ENCODE results near the gene CFAP74.
A peak's percentile ranks its signal among the peaks of the same experiment; 100 is the strongest.

The CFAP74 gene

DNA sequence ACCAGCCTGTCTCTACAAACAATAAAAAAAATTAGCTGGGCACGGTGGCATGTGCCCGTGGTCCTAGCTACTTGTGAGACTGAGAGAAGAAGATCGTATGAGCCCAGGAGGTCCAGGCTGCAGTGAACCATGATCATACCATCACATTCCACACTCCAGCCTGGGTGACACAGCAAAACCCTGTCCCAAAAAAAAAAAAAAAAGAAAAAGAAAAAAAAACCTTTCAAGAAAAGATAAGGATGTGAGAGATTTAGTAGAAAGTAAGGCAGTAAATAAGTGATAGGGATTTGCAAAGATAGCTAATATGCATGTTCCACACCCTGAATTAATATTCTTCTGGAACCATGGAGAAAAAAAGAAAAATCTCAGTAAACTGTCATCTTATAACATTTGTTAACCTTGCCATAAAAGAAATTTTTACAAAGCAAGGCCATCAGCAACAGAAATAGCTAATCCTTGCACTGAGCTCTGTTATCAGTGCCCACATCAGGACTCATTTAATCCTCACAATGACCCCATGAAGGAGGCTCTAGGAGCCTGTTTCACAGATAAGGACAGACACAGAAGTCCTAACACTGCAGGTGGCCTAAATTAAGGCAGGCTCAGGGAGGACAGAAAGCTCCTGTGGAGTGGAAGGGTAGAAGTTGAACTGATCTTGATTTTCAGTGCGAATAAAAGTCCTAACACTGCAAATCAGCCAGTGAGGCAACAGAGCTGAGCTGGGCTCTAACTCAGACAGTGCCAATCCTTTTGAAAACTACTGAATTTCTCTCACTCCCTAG is 120.3 kb downstream of the CFAP74 start:
- H3K4ac ChIP-seq (ENCODE audit: low read depth, low read length): peak overlapping the region; percentile 96
- peaks cover 8 to 10% of the 10 kb centered on the region in 2 experiments for H3K36me3 ChIP-seq (ENCODE audit: control insufficient read depth in 1 of 2, insufficient read depth in 2 of 2, low read length in 2 of 2)
- no peak overlapping the region for H3K4me3 ChIP-seq (ENCODE audit: low read depth, low read length)
- no peak overlapping the region for H4K12ac ChIP-seq (ENCODE audit: low read depth, low read length)
- DNase-seq: peak in 1 of 2 donors; percentile 56
- no peak overlapping the region for H3K18ac ChIP-seq (ENCODE audit: low read length)
- H3K23ac ChIP-seq (ENCODE audit: low read length): no peak overlapping the region
- H3K4me2 ChIP-seq (ENCODE audit: low read length): no peak overlapping the region
- no peak overlapping the region for H3K9ac ChIP-seq (ENCODE audit: low read length)
- H3K27me3 ChIP-seq (ENCODE audit: insufficient read depth, low read length): no peaks in the 10 kb centered on the region
- H3K79me2 ChIP-seq (ENCODE audit: control insufficient read depth, insufficient read depth, low read length, poor library complexity): peaks cover 53% of the 10 kb centered on the region
- no peaks in the 10 kb centered on the region for H3K9me3 ChIP-seq (ENCODE audit: insufficient read depth, low read depth, low read length)
- H3K79me1 ChIP-seq (ENCODE audit: low read length): no peaks in the 10 kb centered on the region
- no peak overlapping the region for H2BK120ac ChIP-seq (ENCODE audit: insufficient read depth, low read length, poor library complexity)
- peaks cover 3% of the 10 kb centered on the region in 2 experiments for H3K4me1 ChIP-seq (ENCODE audit: control insufficient read depth in 1 of 2, insufficient read depth in 2 of 2, low read length in 2 of 2)
- no peak overlapping the region for H2AK5ac ChIP-seq (ENCODE audit: low read length)
- no peak overlapping the region for H3K27ac ChIP-seq (ENCODE audit: low read depth, low read length)
- no peak overlapping the region for H2BK12ac ChIP-seq (ENCODE audit: low read length)
- no peak overlapping the region for H3K14ac ChIP-seq (ENCODE audit: low read length)
- no peak overlapping the region for H2BK5ac ChIP-seq (ENCODE audit: low read depth, low read length, poor library complexity)
- no peak overlapping the region for H4K91ac ChIP-seq (ENCODE audit: low read depth, low read length)
- H2AFZ ChIP-seq (ENCODE audit: insufficient read depth, low read length, poor library complexity): no peak overlapping the region
- no CpG with 5 or more reads among the region's 4 CpGs for WGBS (ENCODE audit: extremely low coverage, insufficient coverage, insufficient read length)
- H4K8ac ChIP-seq (ENCODE audit: low read depth, low read length): no peak overlapping the region

- H2BK120ac ChIP-seq (ENCODE audit: insufficient read depth, low read length, poor library complexity): no peak overlapping the region
- H3K4me1 ChIP-seq (ENCODE audit: control insufficient read depth in 1 of 2, insufficient read depth in 2 of 2, low read length in 2 of 2): peaks cover 3 to 7% of the 10 kb centered on the region in 2 experiments
- no CpG with 5 or more reads among the region's 6 CpGs for WGBS (ENCODE audit: extremely low coverage, insufficient coverage, insufficient read length)
Observed at GRCh38 chr1:1881727-1882126, 121.9 kb downstream of the CFAP74 start.

GRCh38 chr1:1880617-1881312 is 122.8 kb downstream of the CFAP74 start:
- DNase-seq: no peak
- H2BK12ac ChIP-seq (ENCODE audit: low read length): no peak overlapping the region
- no peak overlapping the region for H3K4me3 ChIP-seq (ENCODE audit: low read depth, low read length)
- H4K91ac ChIP-seq (ENCODE audit: low read depth, low read length): no peak overlapping the region
- no peak overlapping the region for H3K23ac ChIP-seq (ENCODE audit: low read length)
- H3K9me3 ChIP-seq (ENCODE audit: insufficient read depth, low read depth, low read length): no peaks in the 10 kb centered on the region
- H2BK120ac ChIP-seq (ENCODE audit: insufficient read depth, low read length, poor library complexity): no peak overlapping the region
- H4K8ac ChIP-seq (ENCODE audit: low read depth, low read length): no peak overlapping the region
- H3K4me2 ChIP-seq (ENCODE audit: low read length): no peak overlapping the region
- no peak overlapping the region for H2AK5ac ChIP-seq (ENCODE audit: low read length)
- no peaks in the 10 kb centered on the region for H3K79me1 ChIP-seq (ENCODE audit: low read length)
- peaks cover 14 to 22% of the 10 kb centered on the region in 2 experiments for H3K36me3 ChIP-seq (ENCODE audit: control insufficient read depth in 1 of 2, insufficient read depth in 2 of 2, low read length in 2 of 2)
- no peak overlapping the region for H3K27ac ChIP-seq (ENCODE audit: low read depth, low read length)
- WGBS (ENCODE audit: extremely low coverage, insufficient coverage, insufficient read length): no CpG with 5 or more reads among the region's 13 CpGs
- peaks cover 3 to 9% of the 10 kb centered on the region in 2 experiments for H3K4me1 ChIP-seq (ENCODE audit: control insufficient read depth in 1 of 2, insufficient read depth in 2 of 2, low read length in 2 of 2)
- peak overlapping the region; percentile 71 for H3K4ac ChIP-seq (ENCODE audit: low read depth, low read length)
- H4K12ac ChIP-seq (ENCODE audit: low read depth, low read length): no peak overlapping the region
- no peak overlapping the region for H3K14ac ChIP-seq (ENCODE audit: low read length)
- no peak overlapping the region for H3K18ac ChIP-seq (ENCODE audit: low read length)
- no peak overlapping the region for H2AFZ ChIP-seq (ENCODE audit: insufficient read depth, low read length, poor library complexity)
- no peak overlapping the region for H3K9ac ChIP-seq (ENCODE audit: low read length)
- peaks cover 54% of the 10 kb centered on the region for H3K79me2 ChIP-seq (ENCODE audit: control insufficient read depth, insufficient read depth, low read length, poor library complexity)
- no peaks in the 10 kb centered on the region for H3K27me3 ChIP-seq (ENCODE audit: insufficient read depth, low read length)
- no peak overlapping the region for H2BK5ac ChIP-seq (ENCODE audit: low read depth, low read length, poor library complexity)

More at GRCh38 chr1:1881727-1882126, 121.9 kb downstream of the CFAP74 start:
- no peak overlapping the region for H2BK5ac ChIP-seq (ENCODE audit: low read depth, low read length, poor library complexity)
- H3K14ac ChIP-seq (ENCODE audit: low read length): no peak overlapping the region
- H4K91ac ChIP-seq (ENCODE audit: low read depth, low read length): no peak overlapping the region
- no peak overlapping the region for H4K8ac ChIP-seq (ENCODE audit: low read depth, low read length)
- H3K79me1 ChIP-seq (ENCODE audit: low read length): no peaks in the 10 kb centered on the region
- H3K4me3 ChIP-seq (ENCODE audit: low read depth, low read length): no peak overlapping the region
- no peak overlapping the region for H3K18ac ChIP-seq (ENCODE audit: low read length)
- H3K23ac ChIP-seq (ENCODE audit: low read length): no peak overlapping the region
- H3K4ac ChIP-seq (ENCODE audit: low read depth, low read length): peak overlapping the region; percentile 71
- H3K27me3 ChIP-seq (ENCODE audit: insufficient read depth, low read length): no peaks in the 10 kb centered on the region
- H3K36me3 ChIP-seq (ENCODE audit: control insufficient read depth in 1 of 2, insufficient read depth in 2 of 2, low read length in 2 of 2): peaks cover 8 to 13% of the 10 kb centered on the region in 2 experiments
- H4K12ac ChIP-seq (ENCODE audit: low read depth, low read length): no peak overlapping the region
- H3K79me2 ChIP-seq (ENCODE audit: control insufficient read depth, insufficient read depth, low read length, poor library complexity): peaks cover 52% of the 10 kb centered on the region
- H3K9ac ChIP-seq (ENCODE audit: low read length): no peak overlapping the region
- no peak overlapping the region for H2AFZ ChIP-seq (ENCODE audit: insufficient read depth, low read length, poor library complexity)
- no peak overlapping the region for H2AK5ac ChIP-seq (ENCODE audit: low read length)
- no peak overlapping the region for H3K27ac ChIP-seq (ENCODE audit: low read depth, low read length)
- no peaks in the 10 kb centered on the region for H3K9me3 ChIP-seq (ENCODE audit: insufficient read depth, low read depth, low read length)
- H3K4me2 ChIP-seq (ENCODE audit: low read length): no peak overlapping the region
- H2BK12ac ChIP-seq (ENCODE audit: low read length): no peak overlapping the region
- no peak for DNase-seq

DNA sequence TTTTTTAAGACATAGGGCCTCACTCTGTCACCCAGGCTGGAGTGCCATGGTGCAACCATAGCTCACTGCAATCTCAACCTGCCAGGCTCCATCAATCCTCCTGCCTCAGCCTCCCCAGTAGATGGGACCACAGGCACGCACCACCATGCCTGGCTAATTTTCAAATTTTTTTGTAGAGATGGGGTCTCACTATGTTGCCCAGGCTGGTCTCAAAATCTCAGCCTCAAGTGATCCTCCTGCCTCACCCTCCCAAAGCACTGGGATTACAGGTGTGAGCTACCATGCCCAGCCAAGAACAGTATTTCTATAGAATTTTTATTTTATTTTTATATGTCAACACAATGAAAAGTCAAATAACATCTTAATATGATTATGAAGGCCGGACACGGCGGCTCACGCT is 123.6 kb downstream of the CFAP74 start:
- Histone ChIP-seq H3K18ac (ENCODE audit: low read length) (no peak overlapping the region), H2AK5ac (ENCODE audit: low read length) (no peak overlapping the region), H3K4me1 (ENCODE audit: control insufficient read depth in 1 of 2, insufficient read depth in 2 of 2, low read length in 2 of 2) (peaks cover 3 to 9% of the 10 kb centered on the region in 2 experiments), H3K79me2 (ENCODE audit: control insufficient read depth, insufficient read depth, low read length, poor library complexity) (peaks cover 61% of the 10 kb centered on the region), H2BK12ac (ENCODE audit: low read length) (no peak overlapping the region), H3K27me3 (ENCODE audit: insufficient read depth, low read length) (no peaks in the 10 kb centered on the region), H2BK120ac (ENCODE audit: insufficient read depth, low read length, poor library complexity) (no peak overlapping the region), H3K4ac (ENCODE audit: low read depth, low read length) (peak overlapping the region; percentile 97), H2BK5ac (ENCODE audit: low read depth, low read length, poor library complexity) (no peak overlapping the region), H3K4me2 (ENCODE audit: low read length) (no peak overlapping the region), H3K14ac (ENCODE audit: low read length) (no peak overlapping the region), H4K8ac (ENCODE audit: low read depth, low read length) (no peak overlapping the region), H3K23ac (ENCODE audit: low read length) (no peak overlapping the region), H3K27ac (ENCODE audit: low read depth, low read length) (no peak overlapping the region), H3K4me3 (ENCODE audit: low read depth, low read length) (no peak overlapping the region), H4K91ac (ENCODE audit: low read depth, low read length) (no peak overlapping the region), H3K9me3 (ENCODE audit: insufficient read depth, low read depth, low read length) (no peaks in the 10 kb centered on the region), H3K79me1 (ENCODE audit: low read length) (no peaks in the 10 kb centered on the region), H3K36me3 (ENCODE audit: control insufficient read depth in 1 of 2, insufficient read depth in 2 of 2, low read length in 2 of 2) (peaks cover 19 to 29% of the 10 kb centered on the region in 2 experiments), H3K9ac (ENCODE audit: low read length) (no peak overlapping the region), H2AFZ (ENCODE audit: insufficient read depth, low read length, poor library complexity) (no peak overlapping the region), H4K12ac (ENCODE audit: low read depth, low read length) (no peak overlapping the region)
- WGBS (ENCODE audit: extremely low coverage, insufficient coverage, insufficient read length): no CpG with 5 or more reads among the region's 5 CpGs
- DNase-seq: no peak

Measured in trophoblast cell (in vitro differentiated cells and primary cell).